H9 (cell line): ENCODE results near the gene OSBP2. TPM values are rescaled to one million over a fixed set of nuclear protein-coding genes. Genes with fewer than 3 reads are reported as not detected.

Experiments
- DNase-seq: peaks from one replicate; pipeline ENCODE4 v3.0.0-alpha.2; 2017
- H2AFZ ChIP-seq: one replicate; pipeline ENCODE4 v1.6.1; 2013; ENCODE audit warnings: mild to moderate bottlenecking, low read length, control low read depth, moderate library complexity
- H2AK5ac ChIP-seq: 2 replicates; pipeline ENCODE4 v1.6.1; 2013; ENCODE audit warnings: low read length, control low read depth, mixed read lengths; ENCODE audit not compliant: insufficient read length
- H2BK120ac ChIP-seq: one replicate; pipeline ENCODE4 v1.6.1; 2013; ENCODE audit warnings: low read depth, mild to moderate bottlenecking, low read length, control low read depth, inconsistent platforms; ENCODE audit not compliant: poor library complexity, severe bottlenecking
- H2BK12ac ChIP-seq: 2 replicates; pipeline ENCODE4 v1.6.1; 2013; ENCODE audit warnings: low read length, control low read depth, mixed read lengths, low read depth; ENCODE audit not compliant: insufficient read length
- H2BK15ac ChIP-seq: 2 replicates; pipeline ENCODE4 v1.6.1; 2013; ENCODE audit warnings: low read depth, low read length, control low read depth
- H2BK20ac ChIP-seq: one replicate; pipeline ENCODE4 v1.6.1; 2013; ENCODE audit warnings: low read depth, mild to moderate bottlenecking, low read length, control low read depth, inconsistent platforms; ENCODE audit not compliant: poor library complexity, severe bottlenecking
- H2BK5ac ChIP-seq: 2 replicates; pipeline ENCODE4 v1.6.1; 2013; ENCODE audit warnings: low read length, control low read depth, mixed read lengths; ENCODE audit not compliant: insufficient read length
- H3K14ac ChIP-seq: 2 replicates; pipeline ENCODE4 v1.6.1; 2013; ENCODE audit warnings: low read length, control low read depth; ENCODE audit not compliant: insufficient read depth
- H3K18ac ChIP-seq: 2 replicates; pipeline ENCODE4 v1.6.1; 2013; ENCODE audit warnings: low read depth, mild to moderate bottlenecking, mixed read lengths, low read length, control low read depth; ENCODE audit not compliant: insufficient read length
- H3K23ac ChIP-seq: 2 replicates; pipeline ENCODE4 v1.6.1; 2013; ENCODE audit warnings: low read length, control low read depth, mixed read lengths, low read depth; ENCODE audit not compliant: insufficient read length
- H3K23me2 ChIP-seq: 2 replicates; pipeline ENCODE4 v1.6.1; 2013; ENCODE audit warnings: low read depth, mild to moderate bottlenecking, mixed read lengths, low read length, control low read depth; ENCODE audit not compliant: insufficient read length, poor library complexity, severe bottlenecking
- H3K27ac ChIP-seq: 2 replicates; pipeline ENCODE4 v1.5.1; 2013; ENCODE audit warnings: low read length, control low read depth, mixed read lengths, low read depth; ENCODE audit not compliant: insufficient read length
- H3K27me3 ChIP-seq: 2 replicates; pipeline ENCODE4 v1.6.1; 2013; ENCODE audit warnings: low read length, control low read depth, inconsistent platforms; ENCODE audit not compliant: insufficient read depth
- H3K4ac ChIP-seq: 2 replicates; pipeline ENCODE4 v1.6.1; 2013; ENCODE audit warnings: low read depth, mild to moderate bottlenecking, control low read depth, inconsistent platforms, low read length, moderate library complexity
- H3K4me1 ChIP-seq: 2 replicates; pipeline ENCODE4 v1.6.1; 2013; ENCODE audit warnings: low read length, control low read depth, inconsistent platforms; ENCODE audit not compliant: insufficient read depth
- H3K4me2 ChIP-seq: 2 replicates; pipeline ENCODE4 v1.6.1; 2013; ENCODE audit warnings: low read length, control low read depth, mixed read lengths; ENCODE audit not compliant: insufficient read length, insufficient read depth
- H3K56ac ChIP-seq: 2 replicates; pipeline ENCODE4 v1.6.1; 2013; ENCODE audit warnings: low read depth, mild to moderate bottlenecking, mixed read lengths, low read length, control low read depth; ENCODE audit not compliant: insufficient read length
- H3K79me1 ChIP-seq: 2 replicates; pipeline ENCODE4 v1.6.1; 2013; ENCODE audit warnings: low read depth, mild to moderate bottlenecking, moderate library complexity, low read length, control low read depth, inconsistent platforms; ENCODE audit not compliant: insufficient read depth, poor library complexity, severe bottlenecking
- H3K79me2 ChIP-seq: 2 replicates; pipeline ENCODE4 v1.6.1; 2013; ENCODE audit warnings: low read length, control low read depth, inconsistent platforms; ENCODE audit not compliant: insufficient read depth
- H3K9ac ChIP-seq: 2 replicates; pipeline ENCODE4 v1.6.1; 2013; ENCODE audit warnings: low read length, control low read depth, mixed read lengths; ENCODE audit not compliant: insufficient read length; ENCODE audit errors: extremely low read depth
- H3K9me3 ChIP-seq: one replicate; pipeline ENCODE4 v1.6.1; 2013; ENCODE audit warnings: low read depth, low read length, inconsistent platforms; ENCODE audit not compliant: control insufficient read depth
- H3T11ph ChIP-seq: one replicate; pipeline ENCODE4 v1.6.1; 2013; ENCODE audit warnings: mild to moderate bottlenecking, low read length, control low read depth, inconsistent platforms
- H4K20me1 ChIP-seq: one replicate; pipeline ENCODE4 v1.6.1; 2013; ENCODE audit not compliant: control insufficient read depth, insufficient read length, insufficient read depth
- H4K5ac ChIP-seq: 2 replicates; pipeline ENCODE4 v1.6.1; 2013; ENCODE audit warnings: low read depth, mild to moderate bottlenecking, mixed read lengths, low read length, control low read depth; ENCODE audit not compliant: insufficient read length
- H4K8ac ChIP-seq: replicated peaks from 2 replicates; pipeline ENCODE4 v1.6.1; 2013; ENCODE audit warnings: low read length, control low read depth, mixed read lengths, low read depth; ENCODE audit not compliant: insufficient read length
- H4K91ac ChIP-seq: 2 replicates; pipeline ENCODE4 v1.6.1; 2013; ENCODE audit warnings: low read depth, mild to moderate bottlenecking, moderate library complexity, mixed read lengths, low read length, control low read depth; ENCODE audit not compliant: insufficient read length
- H3K27ac Mint-ChIP-seq, 3 experiments: 2 replicates in 2 of 3; 3 replicates in 1 of 3; pipeline ENCODE4 v1.8.0; 2020 to 2021; ENCODE audit warnings: mixed read lengths in 3 of 3, mild to moderate bottlenecking in 1 of 3, moderate library complexity in 1 of 3
- H3K27me3 Mint-ChIP-seq: 2 replicates; pipeline ENCODE4 v1.8.0; 2021; ENCODE audit warnings: low read depth, mild to moderate bottlenecking, moderate library complexity, mixed read lengths
- H3K36me3 Mint-ChIP-seq, 3 experiments: 2 replicates in 2 of 3; 3 replicates in 1 of 3; pipeline ENCODE4 v1.8.0; 2020 to 2021; ENCODE audit warnings: low read depth in 3 of 3, mixed read lengths in 3 of 3; ENCODE audit not compliant: insufficient read depth in 1 of 3
- H3K4me1 Mint-ChIP-seq, 2 experiments: 2 replicates each; pipeline ENCODE4 v1.8.0; 2020; ENCODE audit warnings: mixed read lengths in 2 of 2
- H3K4me3 Mint-ChIP-seq, 2 experiments: 2 replicates in 1 of 2; 3 replicates in 1 of 2; pipeline ENCODE4 v1.8.0; 2020 to 2021; ENCODE audit warnings: mild to moderate bottlenecking in 2 of 2, mixed read lengths in 2 of 2, moderate library complexity in 1 of 2
- H3K9me3 Mint-ChIP-seq, 2 experiments: 2 replicates in 1 of 2; 3 replicates in 1 of 2; pipeline ENCODE4 v1.8.0; 2020; ENCODE audit warnings: mild to moderate bottlenecking in 2 of 2, mixed read lengths in 2 of 2, moderate library complexity in 1 of 2
- CTCF ChIP-seq: fragments of 200-600 bp; sonication (generic); conservative IDR thresholded peaks from 3 replicates; pipeline ENCODE4 v1.8.0; 2021; ENCODE audit warnings: antibody characterized with exemption, mild to moderate bottlenecking
- WGBS: extraction: QIAGEN DNeasy Blood & Tissue Kit; methylation state at CpG from one replicate; pipeline ENCODE4 v1.1.7; 2013; ENCODE audit warnings: missing lambda C conversion rate, low lambda C conversion rate, mixed read lengths; ENCODE audit not compliant: insufficient read length; ENCODE audit errors: extremely low coverage; 5-methylcytosine and 5-hydroxymethylcytosine counted together
- total RNA-seq: library from RNA; stranded (reverse); gene quantifications from 2 replicates; pipeline ENCODE4 v1.2.1, GENCODE V29; 2021

Gene OSBP2
- total RNA-seq, 1 experiment from 2014 or later = 3.4 TPM

GRCh38 chr22:30923168-30923900 is 228.7 kb downstream of the OSBP2 start:
- H3K27me3 Mint-ChIP-seq = no peaks in the 10 kb centered on the region; the same call in none of the 2 replicates
- H3K4me1 Mint-ChIP-seq = peaks cover 0 to 2% of the 10 kb centered on the region in 2 experiments; a peak in 1 of 4 replicates
- DNase-seq = no peak
- Histone ChIP-seq H3K9me3 (no peaks in the 10 kb centered on the region), H2BK20ac (no peak overlapping the region), H2AK5ac (no peak overlapping the region), H3K4me1 (no peaks in the 10 kb centered on the region), H4K8ac (no peak overlapping the region), H4K5ac (no peak overlapping the region), H2BK12ac (no peak overlapping the region), H2BK15ac (no peak overlapping the region), H3K14ac (no peak overlapping the region), H3K4me2 (no peak overlapping the region), H3K23ac (no peak overlapping the region), H4K91ac (no peak overlapping the region), H3K9ac (no peak overlapping the region), H2BK120ac (no peak overlapping the region), H3K79me1 (no peaks in the 10 kb centered on the region), H3K27ac (no peak overlapping the region), H3K27me3 (no peaks in the 10 kb centered on the region), H3K56ac (no peak overlapping the region), H2BK5ac (no peak overlapping the region), H4K20me1 (no peaks in the 10 kb centered on the region), H3K23me2 (no peaks in the 10 kb centered on the region), H3T11ph (no peak overlapping the region), H3K4ac (no peak overlapping the region), H3K79me2 (no peaks in the 10 kb centered on the region), H2AFZ (no peak overlapping the region), H3K18ac (no peak overlapping the region)
- no CpG with 5 or more reads among the region's 9 CpGs for WGBS
- no peak overlapping the region for H3K4me3 Mint-ChIP-seq
- TF ChIP-seq CTCF = no peak
- no peaks in the 10 kb centered on the region for H3K9me3 Mint-ChIP-seq
- no peak overlapping the region; a peak in 2 of 7 replicates for H3K27ac Mint-ChIP-seq
- peaks cover 33 to 46% (median 43%) of the 10 kb centered on the region in 3 experiments for H3K36me3 Mint-ChIP-seq
